OCI-LY7 (cell line): ENCODE results near the gene GRB10. TPM values are rescaled to one million over a fixed set of nuclear protein-coding genes. Genes with fewer than 3 reads are reported as not detected.

ENCODE experiments used
- BruUV-seq: library from RNA; stranded (reverse); fragments of 400-500 nt; replicated peaks from 2 replicates; lab custom pipeline; 2021; lab: Mats Ljungman, UMichigan
- CTCF ChIA-PET: fragments of 300-600 bp; sonication (Branson Sonifier 250); formaldehyde crosslinking; loops from one replicate; lab custom pipeline; 2022; ENCODE audit warnings: antibody characterized with exemption; ENCODE audit not compliant: unreplicated experiment; lab: Charles Lee
- POLR2A ChIA-PET: fragments of 300-600 bp; sonication (Branson Sonifier 250); formaldehyde crosslinking; loops from one replicate; lab custom pipeline; 2022; ENCODE audit warnings: antibody characterized with exemption; lab: Charles Lee
- DNase-seq: peaks from one replicate; pipeline ENCODE4 v3.0.0-alpha.2; 2015; ENCODE audit warnings: low spot score
- H2AFZ ChIP-seq: fragments of 200-600 bp; sonication (generic), shearing (Covaris generic); 2 replicates; pipeline ENCODE4 v1.6.1; 2014; ENCODE audit warnings: mild to moderate bottlenecking, antibody characterized with exemption, low read length, moderate library complexity
- H3K27ac ChIP-seq: fragments of 200-600 bp; sonication (generic); 2 replicates; pipeline ENCODE4 v1.5.1; 2014; ENCODE audit warnings: mixed run types, low read depth, mild to moderate bottlenecking, moderate library complexity, low read length, inconsistent platforms; ENCODE audit not compliant: poor library complexity, severe bottlenecking
- H3K36me3 ChIP-seq: fragments of 200-600 bp; sonication (generic); 2 replicates; pipeline ENCODE4 v1.6.1; 2014; ENCODE audit warnings: mild to moderate bottlenecking, antibody characterized with exemption, low read length, moderate library complexity, mixed read lengths; ENCODE audit not compliant: insufficient read depth
- H3K4me1 ChIP-seq: fragments of 200-600 bp; sonication (generic); 2 replicates; pipeline ENCODE4 v1.5.1; 2014; ENCODE audit warnings: mild to moderate bottlenecking, low read length; ENCODE audit not compliant: insufficient read depth, poor library complexity, severe bottlenecking
- H3K4me2 ChIP-seq: fragments of 200-600 bp; sonication (generic); 2 replicates; pipeline ENCODE4 v1.6.1; 2014; ENCODE audit warnings: mild to moderate bottlenecking, low read length
- H3K4me3 ChIP-seq: fragments of 200-600 bp; sonication (generic); 2 replicates; pipeline ENCODE4 v1.5.1; 2014; ENCODE audit warnings: mild to moderate bottlenecking, low read depth, low read length; ENCODE audit not compliant: poor library complexity, severe bottlenecking
- H3K79me2 ChIP-seq: fragments of 200-600 bp; sonication (generic); 2 replicates; pipeline ENCODE4 v1.6.1; 2016; ENCODE audit warnings: low read depth, mild to moderate bottlenecking, low read length, moderate library complexity, mixed read lengths; ENCODE audit not compliant: insufficient read depth
- H3K9me2 ChIP-seq: fragments of 200-600 bp; sonication (generic); 2 replicates; pipeline ENCODE4 v1.6.1; 2016; ENCODE audit warnings: mild to moderate bottlenecking, low read length, mixed read lengths; ENCODE audit not compliant: insufficient read depth
- H3K9me3 ChIP-seq: fragments of 200-600 bp; sonication (generic); 2 replicates; pipeline ENCODE4 v1.6.1; 2014; ENCODE audit warnings: mild to moderate bottlenecking, mixed run types, low read length, mixed read lengths
- H4K20me1 ChIP-seq: fragments of 200-600 bp; sonication (generic); 2 replicates; pipeline ENCODE4 v1.6.1; 2014; ENCODE audit warnings: mild to moderate bottlenecking, antibody characterized with exemption, low read length, moderate library complexity, mixed read lengths; ENCODE audit not compliant: insufficient read depth
- EZH2phosphoT487 ChIP-seq: fragments of 200-600 bp; sonication (generic); IDR thresholded peaks from 2 replicates; pipeline ENCODE4 v1.6.1; 2018; ENCODE audit warnings: low read depth, borderline replicate concordance, mild to moderate bottlenecking, mixed run types, antibody characterized with exemption, low read length, moderate library complexity, mixed read lengths
- intact Hi-C: fragments of 100-400 bp; cut with micrococcal nuclease; formaldehyde crosslinking; loops from one replicate; pipeline ENCODE4 v1.10.0; 2022; ENCODE audit not compliant: unreplicated experiment
- total RNA-seq, 2 experiments: library from RNA; depleted of rRNA in 1 of 2; stranded (reverse); fragments of >200 nt in 1 of 2; shearing (Covaris generic) in 1 of 2; gene quantifications; 2 replicates each; pipeline ENCODE4 v1.2.3, GENCODE V29; 2014 to 2022
- TF ChIP-seq, protein P1 (sequence below): fragments of 200-600 bp; sonication (generic); conservative IDR thresholded peaks from 2 replicates; pipeline ENCODE4 v1.5.1; 2014; ENCODE audit warnings: mild to moderate bottlenecking, antibody characterized with exemption, low read length, moderate library complexity, mixed read lengths

The GRB10 gene
- total RNA-seq, 2 experiments from 2014 or later: not detected

DNA sequence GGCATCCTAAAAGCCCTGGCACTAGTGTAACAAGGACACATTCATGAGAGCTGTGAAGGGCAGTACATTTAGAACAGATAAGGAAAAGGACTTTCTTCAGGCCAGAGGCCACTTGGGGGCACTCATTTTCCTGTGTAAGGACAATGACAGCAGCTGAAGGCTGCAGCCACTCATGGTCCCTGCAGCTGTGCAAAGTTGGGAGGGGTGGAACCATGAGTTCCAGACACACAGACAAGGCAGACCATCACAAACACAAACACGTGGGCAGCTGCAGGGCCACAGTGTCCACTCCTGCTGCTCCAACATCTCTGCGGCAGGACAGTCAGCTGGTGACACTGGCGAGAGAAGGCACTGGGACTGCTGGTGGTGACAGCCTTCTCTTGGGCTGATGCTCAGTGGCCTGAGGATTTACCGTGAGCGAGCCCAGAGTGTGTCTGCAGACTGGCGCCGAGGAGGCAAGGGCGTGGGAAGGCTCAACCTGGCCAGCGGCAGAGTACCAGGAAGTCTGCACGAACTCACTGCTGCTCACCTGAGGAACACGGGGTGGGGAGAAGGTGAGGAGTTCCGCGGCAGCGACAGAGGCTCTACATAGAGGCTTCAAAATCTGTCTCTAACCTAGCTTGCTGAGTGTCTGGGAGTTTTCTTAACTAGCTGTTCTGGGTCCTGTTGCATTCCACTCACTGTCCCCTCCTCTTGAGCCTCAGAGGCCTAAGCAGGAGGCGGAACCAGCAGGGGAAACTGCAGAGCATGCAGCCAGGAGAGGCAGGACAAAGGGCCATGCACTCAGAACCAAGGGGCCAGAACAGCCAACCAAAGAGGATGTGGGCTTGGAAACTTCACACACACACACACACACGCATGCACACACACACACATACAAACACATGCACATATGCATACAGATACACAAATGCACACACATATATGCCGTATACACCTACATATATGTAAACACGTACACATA is 141.0 kb downstream of the GRB10 start:
- TF ChIP-seq EZH2phosphoT487: no peak
- TF ChIP-seq, protein P1, sequence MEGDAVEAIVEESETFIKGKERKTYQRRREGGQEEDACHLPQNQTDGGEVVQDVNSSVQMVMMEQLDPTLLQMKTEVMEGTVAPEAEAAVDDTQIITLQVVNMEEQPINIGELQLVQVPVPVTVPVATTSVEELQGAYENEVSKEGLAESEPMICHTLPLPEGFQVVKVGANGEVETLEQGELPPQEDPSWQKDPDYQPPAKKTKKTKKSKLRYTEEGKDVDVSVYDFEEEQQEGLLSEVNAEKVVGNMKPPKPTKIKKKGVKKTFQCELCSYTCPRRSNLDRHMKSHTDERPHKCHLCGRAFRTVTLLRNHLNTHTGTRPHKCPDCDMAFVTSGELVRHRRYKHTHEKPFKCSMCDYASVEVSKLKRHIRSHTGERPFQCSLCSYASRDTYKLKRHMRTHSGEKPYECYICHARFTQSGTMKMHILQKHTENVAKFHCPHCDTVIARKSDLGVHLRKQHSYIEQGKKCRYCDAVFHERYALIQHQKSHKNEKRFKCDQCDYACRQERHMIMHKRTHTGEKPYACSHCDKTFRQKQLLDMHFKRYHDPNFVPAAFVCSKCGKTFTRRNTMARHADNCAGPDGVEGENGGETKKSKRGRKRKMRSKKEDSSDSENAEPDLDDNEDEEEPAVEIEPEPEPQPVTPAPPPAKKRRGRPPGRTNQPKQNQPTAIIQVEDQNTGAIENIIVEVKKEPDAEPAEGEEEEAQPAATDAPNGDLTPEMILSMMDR: no peak
- H4K20me1 ChIP-seq: no peaks in the 10 kb centered on the region
- no TSS peak for BruUV-seq
- no peak overlapping the region for H3K4me2 ChIP-seq
- CTCF ChIA-PET: no interaction called here
- H3K27ac ChIP-seq: no peak overlapping the region
- H2AFZ ChIP-seq: no peak overlapping the region
- no peaks in the 10 kb centered on the region for H3K9me3 ChIP-seq
- no peaks in the 10 kb centered on the region for H3K36me3 ChIP-seq
- intact Hi-C loops: no loop called here
- DNase-seq: no peak
- no peak overlapping the region for H3K4me3 ChIP-seq
- H3K9me2 ChIP-seq: no peaks in the 10 kb centered on the region
- H3K4me1 ChIP-seq: no peaks in the 10 kb centered on the region
- POLR2A ChIA-PET: no interaction called here
- H3K79me2 ChIP-seq: no peaks in the 10 kb centered on the region

- no peak overlapping the region for H2AFZ ChIP-seq
- H3K79me2 ChIP-seq: no peaks in the 10 kb centered on the region
- H3K36me3 ChIP-seq: no peaks in the 10 kb centered on the region
- no peak overlapping the region for H3K4me2 ChIP-seq
- POLR2A ChIA-PET: no interaction called here
- TF ChIP-seq EZH2phosphoT487: no peak
- TF ChIP-seq, protein P1: no peak
- H3K4me1 ChIP-seq: no peaks in the 10 kb centered on the region
- no peaks in the 10 kb centered on the region for H3K9me2 ChIP-seq
- H3K27ac ChIP-seq: no peak overlapping the region
- no peaks in the 10 kb centered on the region for H4K20me1 ChIP-seq
- H3K9me3 ChIP-seq: no peaks in the 10 kb centered on the region
- intact Hi-C loops: no loop called here
- no peak for DNase-seq
- no peak overlapping the region for H3K4me3 ChIP-seq
- BruUV-seq: no TSS peak
- CTCF ChIA-PET: no interaction called here
Observed at GRCh38 chr7:50640779-50641178, 141.9 kb downstream of the GRB10 start.

GRCh38 chr7:50640256-50640655 is 142.4 kb downstream of the GRB10 start:
- DNase-seq: no peak
- H3K79me2 ChIP-seq: no peaks in the 10 kb centered on the region
- BruUV-seq: no TSS peak
- no peak overlapping the region for H3K27ac ChIP-seq
- H3K9me3 ChIP-seq: no peaks in the 10 kb centered on the region
- intact Hi-C loops: no loop called here
- no peak overlapping the region for H2AFZ ChIP-seq
- no peaks in the 10 kb centered on the region for H4K20me1 ChIP-seq
- POLR2A ChIA-PET: interaction anchor here (0.5 kb wide), 1 partner anchor 22 kb away, joined by 3 read pairs; no protein-coding TSS in a partner anchor
- H3K4me3 ChIP-seq: no peak overlapping the region
- CTCF ChIA-PET: no interaction called here
- H3K36me3 ChIP-seq: no peaks in the 10 kb centered on the region
- H3K4me2 ChIP-seq: no peak overlapping the region
- no peaks in the 10 kb centered on the region for H3K4me1 ChIP-seq
- TF ChIP-seq, protein P1: no peak
- TF ChIP-seq EZH2phosphoT487: no peak
- H3K9me2 ChIP-seq: no peaks in the 10 kb centered on the region
